ENCODE results near the gene MFGE8. TPM values are rescaled to one million over a fixed set of nuclear protein-coding genes. Genes with fewer than 3 reads are reported as not detected.

The MFGE8 gene, protein sequence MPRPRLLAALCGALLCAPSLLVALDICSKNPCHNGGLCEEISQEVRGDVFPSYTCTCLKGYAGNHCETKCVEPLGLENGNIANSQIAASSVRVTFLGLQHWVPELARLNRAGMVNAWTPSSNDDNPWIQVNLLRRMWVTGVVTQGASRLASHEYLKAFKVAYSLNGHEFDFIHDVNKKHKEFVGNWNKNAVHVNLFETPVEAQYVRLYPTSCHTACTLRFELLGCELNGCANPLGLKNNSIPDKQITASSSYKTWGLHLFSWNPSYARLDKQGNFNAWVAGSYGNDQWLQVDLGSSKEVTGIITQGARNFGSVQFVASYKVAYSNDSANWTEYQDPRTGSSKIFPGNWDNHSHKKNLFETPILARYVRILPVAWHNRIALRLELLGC
- total RNA-seq = 10 to 100 TPM; 59.4 to 60.2 TPM
- 100 to 1,000 TPM; 171 to 225 TPM for polyA plus RNA-seq (ENCODE audit: insufficient read length in 2 of 2)
- long read RNA-seq, donor 1, transcript MFGE8-201 (8 exons, 1,937 nt) = major isoform, 25 of 56 reads
- long read RNA-seq, donor 1, transcript MFGE8-214 (3 exons, 801 nt) = minor isoform, 7 of 56 reads
- long read RNA-seq, donor 1, transcript MFGE8-217 (1 exons, 2,464 nt) = minor isoform, 14 of 56 reads
- long read RNA-seq, donor 1, partial matches to known transcripts = 10 of 56 reads
- long read RNA-seq, donor 1, other reads (novel, unspliced or antisense) = 0 of 56 reads
- long read RNA-seq, donor 2, transcript MFGE8-214 (3 exons, 801 nt) = minor isoform, 5 of 41 reads
- long read RNA-seq, donor 2, transcript MFGE8-201 (8 exons, 1,937 nt) = major isoform, 19 of 41 reads
- long read RNA-seq, donor 2, transcript MFGE8-217 (1 exons, 2,464 nt) = minor isoform, 9 of 41 reads
- long read RNA-seq, donor 2, partial matches to known transcripts = 7 of 41 reads
- long read RNA-seq, donor 2, other reads (novel, unspliced or antisense) = 0 of 41 reads
- long read RNA-seq, donor 3, transcript MFGE8-201 (8 exons, 1,937 nt) = major isoform, 10 of 21 reads
- long read RNA-seq, donor 3, transcript MFGE8-217 (1 exons, 2,464 nt) = minor isoform, 8 of 21 reads
- long read RNA-seq, donor 3, partial matches to known transcripts = 0 of 21 reads
- long read RNA-seq, donor 3, other reads (novel, unspliced or antisense) = 0 of 21 reads
- long read RNA-seq, donor 4, transcript MFGE8-217 (1 exons, 2,464 nt) = minor isoform, 13 of 48 reads
- long read RNA-seq, donor 4, transcript MFGE8-214 (3 exons, 801 nt) = minor isoform, 5 of 48 reads
- long read RNA-seq, donor 4, transcript MFGE8-201 (8 exons, 1,937 nt) = major isoform, 22 of 48 reads
- long read RNA-seq, donor 4, partial matches to known transcripts = 6 of 48 reads
- long read RNA-seq, donor 4, other reads (novel, unspliced or antisense) = 0 of 48 reads

DNA sequence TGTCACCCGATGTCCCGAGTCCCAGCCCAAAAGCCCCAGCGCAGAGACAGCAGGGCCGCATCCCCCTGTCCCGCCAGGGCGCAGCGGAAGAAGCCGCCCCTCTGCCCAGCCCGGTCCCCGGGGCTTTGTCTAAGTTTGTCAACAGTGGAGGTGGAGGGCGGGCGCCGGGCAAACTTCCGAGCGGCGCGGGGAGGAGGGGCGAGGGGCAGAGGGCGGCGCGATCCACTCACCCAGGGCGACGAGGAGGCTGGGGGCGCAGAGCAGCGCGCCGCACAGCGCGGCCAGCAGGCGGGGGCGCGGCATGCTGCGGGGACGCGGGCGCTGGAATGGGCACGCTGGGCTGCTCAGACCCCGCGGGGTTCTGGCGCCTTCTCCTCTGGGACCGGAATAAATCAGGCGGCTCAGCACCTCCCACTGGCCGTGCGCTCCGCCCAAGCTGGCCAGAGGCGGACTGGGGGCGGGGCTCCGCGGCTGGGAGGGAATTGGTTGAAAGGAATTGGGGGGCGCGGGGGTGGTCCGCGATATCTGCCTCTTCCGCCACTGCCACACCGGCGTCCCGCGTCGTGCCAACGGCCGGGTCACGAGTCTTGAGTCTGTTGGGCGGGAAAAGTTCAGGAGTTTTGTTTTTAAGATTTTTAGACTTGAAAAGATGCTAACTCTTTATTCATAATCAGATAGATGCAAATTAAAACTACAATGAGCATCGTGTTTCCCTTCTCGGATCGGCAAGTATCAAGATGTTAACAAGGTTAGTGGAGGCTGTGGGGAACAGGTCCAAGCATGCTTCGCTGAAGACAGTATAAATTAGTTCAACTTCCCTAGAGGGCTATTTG lies at the start of gene MFGE8:
MFGE8 (minus strand) TSS at position 363 of the 833 bp plus-strand sequence; CDS start at position 303, 60 bp downstream.
- peak in 4 of 6 donors; percentile 46 to 92 (median 76) for DNase-seq (ENCODE audit: low read depth in 4 of 6, low spot score in 6 of 6)
- peaks cover 22% of the 10 kb centered on the region for H3K36me3 ChIP-seq (ENCODE audit: control insufficient read depth, insufficient read depth, low read length)
- H3K9me3 ChIP-seq (ENCODE audit: control insufficient read depth, insufficient read depth, low read length) = no peaks in the 10 kb centered on the region
- peak within 1 kb of the TSS; percentile 65 for H3K4me3 ChIP-seq (ENCODE audit: low read depth, low read length)
- no peaks in the 10 kb centered on the region for H3K27me3 ChIP-seq (ENCODE audit: control insufficient read depth, insufficient read depth, low read length)
- peak within 1 kb of the TSS; percentile 61 for H3K27ac ChIP-seq (ENCODE audit: low read depth, low read length)
- under 1% methylated on average over 57 of the region's 67 CpGs for WGBS (ENCODE audit: insufficient coverage)
- H3K4me1 ChIP-seq (ENCODE audit: control insufficient read depth, insufficient read depth, low read length) = peaks cover 40% of the 10 kb centered on the region

DNA sequence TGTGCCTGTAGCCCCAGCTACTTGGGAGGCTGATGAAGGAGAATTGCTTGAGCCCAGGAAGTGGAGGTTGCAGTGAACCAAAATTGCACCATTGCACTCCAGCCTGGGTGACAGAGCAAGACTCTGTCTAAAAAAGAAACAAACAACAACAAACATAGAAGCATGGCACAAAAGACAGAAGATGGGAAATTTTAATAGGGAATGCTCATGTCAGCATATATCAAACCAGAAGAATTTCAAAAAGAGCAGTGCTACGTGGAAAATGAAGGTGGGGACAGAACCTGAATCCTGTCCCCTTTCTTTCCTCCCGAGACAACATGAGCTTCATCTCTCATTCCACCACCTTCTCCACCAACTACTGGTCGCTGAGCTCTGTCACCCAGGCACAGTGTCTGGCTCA lies 46.3 kb upstream of the MFGE8 start:
- Histone ChIP-seq H3K27me3 (ENCODE audit: control insufficient read depth, insufficient read depth, low read length) (no peaks in the 10 kb centered on the region), H3K36me3 (ENCODE audit: control insufficient read depth, insufficient read depth, low read length) (no peaks in the 10 kb centered on the region), H3K27ac (ENCODE audit: low read depth, low read length) (no peak overlapping the region), H3K4me3 (ENCODE audit: low read depth, low read length) (no peak overlapping the region), H3K4me1 (ENCODE audit: control insufficient read depth, insufficient read depth, low read length) (peaks cover 8% of the 10 kb centered on the region), H3K9me3 (ENCODE audit: control insufficient read depth, insufficient read depth, low read length) (no peaks in the 10 kb centered on the region)
- WGBS (ENCODE audit: insufficient coverage) = 94% methylated on average over 2 of the region's 3 CpGs
- DNase-seq (ENCODE audit: low read depth in 4 of 6, low spot score in 6 of 6) = no peak

DNA sequence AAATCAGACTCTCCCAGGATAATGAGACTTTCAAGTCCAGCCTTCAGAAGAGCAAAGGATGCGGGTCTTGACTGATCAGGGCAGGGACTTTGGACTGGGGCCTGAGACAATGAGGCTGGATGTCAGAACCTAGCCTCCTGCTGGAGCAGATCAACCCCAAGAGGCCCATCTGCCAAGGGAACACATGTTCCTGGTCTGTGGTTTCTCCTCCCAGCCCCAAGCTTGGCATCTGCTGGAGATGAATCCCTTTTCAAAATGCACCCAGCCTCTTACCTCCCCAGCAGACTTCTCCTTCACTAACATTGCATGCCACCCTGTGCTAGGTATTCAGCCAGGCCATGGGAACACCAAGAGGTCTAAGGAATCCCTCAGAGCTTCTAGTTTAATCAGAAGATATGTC lies 43.7 kb upstream of the MFGE8 start:
- Histone ChIP-seq H3K4me1 (ENCODE audit: control insufficient read depth, insufficient read depth, low read length) (peaks cover 16% of the 10 kb centered on the region), H3K27ac (ENCODE audit: low read depth, low read length) (no peak overlapping the region), H3K36me3 (ENCODE audit: control insufficient read depth, insufficient read depth, low read length) (no peaks in the 10 kb centered on the region), H3K4me3 (ENCODE audit: low read depth, low read length) (no peak overlapping the region), H3K9me3 (ENCODE audit: control insufficient read depth, insufficient read depth, low read length) (no peaks in the 10 kb centered on the region), H3K27me3 (ENCODE audit: control insufficient read depth, insufficient read depth, low read length) (no peaks in the 10 kb centered on the region)
- DNase-seq (ENCODE audit: low read depth in 4 of 6, low spot score in 6 of 6) = no peak
- WGBS (ENCODE audit: insufficient coverage) = 100% methylated on average over 1 of the region's 1 CpG

DNA sequence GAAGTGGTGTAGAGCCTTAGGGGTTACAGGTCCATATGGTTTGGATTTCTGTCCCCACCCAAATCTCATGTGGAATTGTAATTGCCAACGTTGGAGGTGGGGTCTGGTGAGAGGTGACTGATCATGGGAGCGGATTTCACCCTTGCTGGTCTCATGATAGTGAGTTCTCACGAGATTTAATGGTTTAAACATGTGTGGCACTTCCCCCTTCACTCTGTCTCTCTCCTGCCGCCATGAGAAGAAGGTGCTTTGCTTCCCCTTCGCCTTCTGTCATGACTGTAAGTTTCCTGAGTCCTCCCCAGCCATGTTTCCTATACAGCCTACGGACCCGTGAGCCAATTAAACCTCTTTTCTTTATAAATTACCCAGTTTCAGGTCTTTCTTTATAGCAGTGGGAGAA lies 43.1 kb upstream of the MFGE8 start:
- WGBS (ENCODE audit: insufficient coverage) = 67% methylated on average over 3 of the region's 7 CpGs
- Histone ChIP-seq H3K4me1 (ENCODE audit: control insufficient read depth, insufficient read depth, low read length) (peaks cover 16% of the 10 kb centered on the region), H3K27ac (ENCODE audit: low read depth, low read length) (no peak overlapping the region), H3K36me3 (ENCODE audit: control insufficient read depth, insufficient read depth, low read length) (no peaks in the 10 kb centered on the region), H3K27me3 (ENCODE audit: control insufficient read depth, insufficient read depth, low read length) (no peaks in the 10 kb centered on the region), H3K9me3 (ENCODE audit: control insufficient read depth, insufficient read depth, low read length) (no peaks in the 10 kb centered on the region), H3K4me3 (ENCODE audit: low read depth, low read length) (no peak overlapping the region)
- DNase-seq (ENCODE audit: low read depth in 4 of 6, low spot score in 6 of 6) = no peak

- H3K36me3 ChIP-seq (ENCODE audit: control insufficient read depth, insufficient read depth, low read length) = no peaks in the 10 kb centered on the region
- peak overlapping the region; percentile 71 for H3K27ac ChIP-seq (ENCODE audit: low read depth, low read length)
- 33% methylated on average over 12 of the region's 15 CpGs for WGBS (ENCODE audit: insufficient coverage)
- H3K27me3 ChIP-seq (ENCODE audit: control insufficient read depth, insufficient read depth, low read length) = no peaks in the 10 kb centered on the region
- peak; percentile 44 to 93 (median 68) for DNase-seq (ENCODE audit: low read depth in 4 of 6, low spot score in 6 of 6)
- no peaks in the 10 kb centered on the region for H3K9me3 ChIP-seq (ENCODE audit: control insufficient read depth, insufficient read depth, low read length)
- no peak overlapping the region for H3K4me3 ChIP-seq (ENCODE audit: low read depth, low read length)
- peaks cover 22% of the 10 kb centered on the region for H3K4me1 ChIP-seq (ENCODE audit: control insufficient read depth, insufficient read depth, low read length)
Measured at GRCh38 chr15:88954431-88955277, 41.5 kb upstream of the MFGE8 start.

- Histone ChIP-seq H3K27ac (ENCODE audit: low read depth, low read length) (no peak overlapping the region), H3K27me3 (ENCODE audit: control insufficient read depth, insufficient read depth, low read length) (no peaks in the 10 kb centered on the region), H3K9me3 (ENCODE audit: control insufficient read depth, insufficient read depth, low read length) (no peaks in the 10 kb centered on the region), H3K4me3 (ENCODE audit: low read depth, low read length) (no peak overlapping the region), H3K36me3 (ENCODE audit: control insufficient read depth, insufficient read depth, low read length) (no peaks in the 10 kb centered on the region), H3K4me1 (ENCODE audit: control insufficient read depth, insufficient read depth, low read length) (peaks cover 22% of the 10 kb centered on the region)
- WGBS (ENCODE audit: insufficient coverage) = 94% methylated on average over 6 of the region's 6 CpGs
- no peak for DNase-seq (ENCODE audit: low read depth in 4 of 6, low spot score in 6 of 6)
Measured at GRCh38 chr15:88950600-88951160, 37.5 kb upstream of the MFGE8 start.

GRCh38 chr15:88949734-88950400 lies 36.7 kb upstream of the MFGE8 start:
- no peak overlapping the region for H3K27ac ChIP-seq (ENCODE audit: low read depth, low read length)
- no peak overlapping the region for H3K4me3 ChIP-seq (ENCODE audit: low read depth, low read length)
- peaks cover 18% of the 10 kb centered on the region for H3K4me1 ChIP-seq (ENCODE audit: control insufficient read depth, insufficient read depth, low read length)
- H3K27me3 ChIP-seq (ENCODE audit: control insufficient read depth, insufficient read depth, low read length) = no peaks in the 10 kb centered on the region
- WGBS (ENCODE audit: insufficient coverage) = 97% methylated on average over 5 of the region's 5 CpGs
- H3K36me3 ChIP-seq (ENCODE audit: control insufficient read depth, insufficient read depth, low read length) = no peaks in the 10 kb centered on the region
- DNase-seq (ENCODE audit: low read depth in 4 of 6, low spot score in 6 of 6) = no peak
- no peaks in the 10 kb centered on the region for H3K9me3 ChIP-seq (ENCODE audit: control insufficient read depth, insufficient read depth, low read length)

Data from spinal cord (tissue), 10 donors.